NCI-H146 treated with DMSO at 0.1 percent for 48 hours (cell line): Measurements from ENCODE around the gene ABHD3.
A peak's percentile ranks its signal among the peaks of the same experiment; 100 is the strongest.
"Not testable (repeated sequence)": the region's sequence is repeated elsewhere in the genome, so short reads cannot be mapped to it uniquely, and the experiment has no call there.

ENCODE experiments used
- DNase-seq: peaks from one replicate; lab custom pipeline; 2025; ENCODE audit not compliant: unreplicated experiment; lab: John Stamatoyannopoulos, UW

Gene ABHD3

GRCh38 chr18:21704603-21705364, at the start of gene ABHD3:
ABHD3 (minus strand) TSS chr18:21704774; CDS start chr18:21704665, 109 bp downstream.
- DNase-seq = peak; percentile 94

DNA sequence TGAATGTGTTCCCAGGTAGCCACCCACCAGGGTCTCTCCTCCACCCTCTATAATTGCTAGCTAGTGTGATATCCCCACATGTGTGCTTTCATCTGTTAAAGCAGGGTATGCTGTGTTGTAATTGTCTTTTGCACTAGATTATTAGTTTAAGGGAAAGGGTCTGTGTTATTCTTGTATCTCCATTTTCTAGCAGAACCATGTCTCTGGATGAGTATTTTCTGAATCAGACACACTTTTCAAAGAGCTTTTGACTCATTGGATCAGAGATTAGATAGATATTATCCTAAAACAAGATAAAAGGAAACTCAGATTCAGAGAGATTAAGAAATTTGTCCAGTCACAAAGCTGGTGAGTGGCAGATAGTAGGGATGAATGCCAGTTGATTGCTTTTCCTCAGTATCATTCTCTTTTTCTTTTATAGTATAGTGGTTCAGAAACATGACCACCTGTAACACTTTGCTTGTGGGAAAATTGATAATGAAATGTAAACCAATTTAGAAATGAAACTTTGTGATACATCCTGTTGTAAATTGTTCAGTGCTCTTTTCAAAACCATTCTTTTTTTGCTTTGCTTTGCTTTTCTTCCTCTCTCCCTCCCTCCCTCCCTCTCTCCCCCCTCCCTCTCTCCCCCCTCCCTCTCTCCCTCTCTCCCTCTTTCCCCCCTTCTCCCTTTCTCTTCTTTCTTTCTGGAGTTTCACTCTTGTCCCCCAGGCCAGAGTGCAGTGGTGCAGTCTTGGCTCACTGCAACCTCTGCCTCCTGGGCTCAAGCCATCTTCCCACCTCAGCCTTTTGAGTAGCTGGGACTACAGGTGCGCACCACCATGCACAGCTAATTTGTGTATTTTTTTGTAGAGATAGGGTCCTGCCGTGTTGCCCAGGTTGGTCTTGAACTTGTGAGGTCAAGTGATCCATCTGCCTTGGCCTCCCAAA, 43.5 kb upstream of the ABHD3 start:
- no peak for DNase-seq

DNA sequence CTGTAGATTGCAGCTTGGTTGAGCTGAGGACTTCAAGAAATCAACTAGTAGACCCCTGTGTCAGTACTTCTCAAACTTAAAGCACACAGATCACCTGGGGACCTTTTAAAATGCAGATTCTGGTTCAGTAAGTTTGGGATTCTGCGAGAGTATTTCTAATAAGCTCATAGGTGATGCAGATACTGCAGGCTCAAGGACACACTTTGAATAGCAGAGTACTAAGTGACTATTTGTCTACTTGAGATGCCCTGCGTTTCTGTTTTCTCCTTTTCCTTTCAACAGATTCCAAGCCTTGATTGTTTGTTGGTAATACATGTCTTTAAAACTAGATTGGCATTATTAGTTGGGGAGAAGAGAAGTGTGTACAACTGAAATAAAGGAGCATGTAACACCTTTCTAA, 42.7 kb upstream of the ABHD3 start:
- DNase-seq = no peak

DNA sequence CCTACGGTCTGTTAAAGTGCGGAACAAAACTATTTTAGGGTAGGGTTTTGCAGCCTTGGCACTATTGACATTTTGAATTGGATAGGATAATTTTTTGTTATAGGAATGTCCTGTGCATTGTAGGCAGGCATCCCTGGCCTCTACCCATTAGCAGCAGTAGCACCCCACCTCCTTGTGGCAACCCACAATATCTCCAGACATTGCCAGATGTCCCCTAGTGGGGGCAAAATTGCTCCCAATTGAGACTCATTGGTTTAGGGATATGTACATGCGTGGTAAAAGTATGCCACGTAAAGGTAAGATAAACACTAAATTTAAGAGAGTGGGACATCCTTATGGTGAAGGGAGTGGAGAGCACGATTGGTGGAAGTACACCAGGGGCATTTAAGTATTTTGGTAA, 40.7 kb upstream of the ABHD3 start:
- no peak for DNase-seq

DNA sequence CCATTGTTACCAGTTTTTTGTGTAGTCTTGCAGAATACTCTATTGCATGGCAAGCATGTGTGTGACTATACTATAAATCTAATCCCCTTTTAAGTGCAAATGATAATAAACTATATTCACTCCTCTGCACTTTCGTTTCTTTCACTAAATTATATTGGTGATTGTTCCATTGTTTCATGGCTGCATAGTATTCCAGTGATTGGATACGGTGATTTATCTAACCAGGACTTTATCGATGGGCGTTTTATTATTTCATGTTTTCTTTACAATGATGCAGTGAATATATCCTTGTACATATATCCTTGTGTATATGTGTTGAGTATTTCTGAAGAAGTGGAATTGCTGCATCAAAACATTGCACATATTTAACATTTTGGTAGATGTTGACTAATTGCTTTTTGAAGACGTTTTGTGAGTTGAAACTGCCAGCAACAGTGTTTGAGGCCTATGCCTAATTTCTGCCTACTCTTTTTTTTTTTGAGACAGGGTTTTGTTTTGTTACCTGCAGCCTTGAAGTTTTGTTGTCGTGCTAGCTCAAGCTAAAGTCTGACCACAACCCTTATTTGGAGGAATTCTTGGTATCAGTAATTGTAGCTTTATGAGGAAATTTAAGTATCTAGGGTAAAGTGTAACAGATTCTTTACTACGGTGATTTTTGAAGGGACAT, 38.7 kb upstream of the ABHD3 start:
- DNase-seq = no peak

GRCh38 chr18:21742315-21742687, 37.7 kb upstream of the ABHD3 start:
- no peak for DNase-seq

DNA sequence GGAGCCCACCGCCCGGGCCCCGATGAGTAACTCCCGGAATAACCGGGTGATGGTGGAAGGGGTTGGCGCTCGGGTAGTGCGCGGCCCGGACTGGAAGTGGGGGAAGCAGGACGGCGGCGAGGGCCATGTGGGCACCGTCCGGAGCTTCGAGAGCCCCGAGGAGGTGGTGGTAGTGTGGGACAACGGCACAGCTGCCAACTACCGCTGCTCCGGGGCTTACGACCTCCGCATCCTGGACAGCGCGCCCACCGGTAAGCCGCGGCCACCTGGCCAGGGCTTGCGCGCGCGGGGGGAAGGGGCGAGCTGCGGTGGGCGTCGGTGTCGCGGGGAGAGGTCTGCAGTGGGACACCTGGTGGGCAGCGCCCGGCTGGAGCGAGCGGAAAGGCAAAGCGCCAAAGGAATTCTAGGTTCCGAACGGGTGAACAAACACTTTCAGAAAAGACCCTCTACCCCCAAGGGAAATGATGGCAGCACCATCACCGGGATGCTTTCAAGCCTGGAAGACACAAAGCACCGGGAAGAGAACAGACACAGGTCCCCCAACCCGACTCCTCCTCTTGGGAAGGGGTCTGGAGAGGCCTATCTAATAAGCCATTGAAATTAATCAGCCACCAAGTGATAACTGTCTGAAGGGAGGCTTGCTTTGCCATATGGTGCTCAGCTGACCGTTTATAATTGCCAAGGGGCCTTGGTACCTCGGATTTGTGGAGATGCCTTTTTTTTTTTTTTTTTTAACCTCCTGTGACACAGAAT, 37.2 kb upstream of the ABHD3 start:
- DNase-seq = peak; percentile 43

DNA sequence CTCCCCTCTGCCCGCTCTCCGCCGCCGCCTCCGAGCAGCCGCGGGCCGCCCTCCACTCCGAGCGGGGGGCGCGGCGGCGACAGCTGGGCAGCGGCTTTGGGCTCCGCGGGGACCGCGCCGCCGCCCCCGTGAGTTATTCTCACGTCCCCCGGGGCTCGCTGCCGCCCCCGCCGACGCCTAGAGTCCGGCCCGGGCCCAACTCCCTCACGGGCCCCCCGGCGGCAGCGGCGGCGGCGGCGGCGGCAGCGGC, 36.7 kb upstream of the ABHD3 start:
- no peak for DNase-seq

DNA sequence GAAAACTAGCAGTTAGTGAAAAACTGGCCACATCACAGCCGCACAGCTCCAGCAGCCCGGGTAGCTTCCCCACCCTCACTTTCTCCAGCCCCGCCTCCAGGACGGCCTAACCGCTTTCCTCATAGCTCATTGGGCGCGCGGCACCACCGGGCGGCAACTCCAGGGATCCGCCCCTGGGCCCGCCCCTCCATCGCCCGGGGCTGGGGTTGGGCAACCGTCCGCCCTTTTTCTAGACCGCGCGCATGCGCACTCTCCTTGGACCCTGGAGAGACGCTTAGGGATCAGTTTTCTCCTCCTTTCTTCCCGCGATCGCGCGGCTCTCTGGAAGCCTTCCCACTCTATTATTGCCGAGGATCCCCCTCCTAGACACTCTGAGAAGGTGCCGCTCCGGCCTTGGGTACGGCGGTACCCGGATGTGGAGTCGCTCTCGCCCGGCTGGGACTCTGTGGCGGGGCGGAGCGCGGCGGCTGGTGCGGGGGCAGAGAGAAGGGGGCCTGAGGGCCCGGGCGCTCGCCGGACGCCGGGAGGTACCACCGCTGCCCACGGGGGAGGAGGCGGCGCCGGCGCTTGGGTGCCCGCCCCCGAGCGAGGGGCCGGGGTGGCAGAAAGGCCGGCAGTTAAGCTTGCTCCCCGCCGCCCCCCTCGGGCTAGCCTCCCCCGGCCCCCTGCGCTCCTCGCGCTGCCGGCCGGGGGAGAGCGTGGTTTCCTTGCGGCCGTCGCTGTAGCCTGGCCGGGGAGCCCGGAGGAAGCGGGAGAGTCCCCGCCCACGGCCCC, 36.2 kb upstream of the ABHD3 start, which contains the start of gene MIB1:
MIB1 (plus strand) TSS at position 255 of the 774 bp plus-strand sequence. CDS start 792 bp downstream, outside the sequence.
- DNase-seq = peak; percentile 99

DNA sequence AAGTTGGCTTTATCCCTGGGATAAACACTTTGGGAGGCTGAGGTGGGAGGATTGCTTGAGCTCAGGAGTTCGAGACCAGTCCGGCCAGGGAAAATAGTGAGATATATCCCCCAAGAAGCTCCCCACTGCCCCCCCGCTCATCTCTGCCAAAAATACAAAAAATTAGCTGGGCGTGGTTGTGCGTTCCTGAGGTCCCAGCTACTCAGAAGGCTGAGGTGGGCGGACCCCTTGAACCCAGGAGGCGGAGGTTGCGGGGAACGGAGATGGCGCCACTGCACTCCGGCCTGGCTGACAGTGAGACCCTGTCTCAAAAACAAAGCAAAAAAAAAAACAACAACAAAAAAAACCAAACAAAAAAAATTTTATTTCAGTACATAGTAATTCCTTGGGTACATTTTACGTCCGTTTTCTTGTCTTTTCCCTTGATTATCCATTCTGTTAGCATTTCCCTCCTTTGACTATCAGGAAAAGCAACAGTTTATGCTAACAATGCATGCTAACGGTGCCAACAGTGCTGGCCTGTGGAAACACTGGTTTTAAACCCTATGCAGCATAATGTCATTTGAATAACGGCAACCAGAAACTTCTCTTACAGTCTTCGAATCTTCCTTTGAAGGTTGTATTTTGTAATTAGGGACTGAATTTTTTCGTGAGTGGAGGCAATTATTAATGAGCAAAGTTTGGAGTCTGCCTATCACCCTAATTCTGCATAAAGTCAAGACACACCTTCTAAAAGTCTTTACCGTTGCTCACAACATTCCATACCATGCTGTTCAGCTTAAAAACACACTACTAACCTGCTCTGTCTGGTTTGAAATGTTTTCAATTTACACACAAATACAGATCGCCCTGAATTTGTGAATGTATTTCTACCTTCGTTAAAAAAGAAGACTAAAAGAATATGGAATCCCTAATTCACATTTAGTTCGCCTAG, 35.3 kb upstream of the ABHD3 start:
- no peak for DNase-seq

- DNase-seq = not testable (repeated sequence)
Observed at GRCh38 chr18:21736926-21737325, 32.4 kb upstream of the ABHD3 start.

- no peak for DNase-seq
Observed at GRCh38 chr18:21735452-21736015, 31.0 kb upstream of the ABHD3 start.

DNA sequence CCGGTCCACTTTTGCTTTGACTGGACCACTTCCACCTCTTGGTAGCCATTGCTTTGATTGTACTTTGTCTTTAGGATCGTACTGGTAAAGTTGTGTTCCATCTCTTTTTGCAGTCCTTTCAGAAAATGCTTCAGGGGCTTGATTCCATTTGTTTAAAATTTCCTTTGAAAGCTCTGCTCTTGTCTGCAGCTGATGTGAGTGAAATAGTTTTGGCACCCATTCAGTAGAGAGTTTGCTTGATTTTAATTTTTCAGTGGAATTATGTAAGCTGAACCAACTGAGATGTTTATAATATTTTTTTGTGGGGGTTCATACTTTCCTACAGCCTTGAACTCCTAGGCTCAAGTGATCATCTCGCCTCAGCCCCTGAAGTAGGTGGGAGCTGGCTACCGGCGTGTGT, 28.4 kb upstream of the ABHD3 start:
- DNase-seq = no peak

DNA sequence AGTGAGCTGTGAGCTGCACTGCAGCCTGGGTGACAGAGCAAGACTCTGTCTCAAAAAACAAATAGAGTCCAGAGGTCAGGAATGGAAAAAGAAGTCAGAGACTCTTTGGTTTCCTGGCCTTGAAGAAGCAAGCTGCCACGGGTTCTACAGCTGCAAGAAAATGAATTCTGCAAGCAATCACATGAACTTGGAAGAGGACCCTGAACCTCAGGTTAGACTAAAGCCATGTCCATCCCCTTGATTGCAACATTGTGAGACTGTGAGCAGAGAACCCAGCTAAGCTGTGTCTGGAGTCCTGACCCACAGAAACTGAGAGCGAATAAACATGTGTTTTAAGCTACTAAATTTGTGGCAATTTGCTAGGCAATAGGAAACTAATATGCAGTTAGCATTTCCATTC, 23.1 kb upstream of the ABHD3 start:
- no peak for DNase-seq

GRCh38 chr18:21725201-21725600, 20.6 kb upstream of the ABHD3 start:
- no peak for DNase-seq

DNA sequence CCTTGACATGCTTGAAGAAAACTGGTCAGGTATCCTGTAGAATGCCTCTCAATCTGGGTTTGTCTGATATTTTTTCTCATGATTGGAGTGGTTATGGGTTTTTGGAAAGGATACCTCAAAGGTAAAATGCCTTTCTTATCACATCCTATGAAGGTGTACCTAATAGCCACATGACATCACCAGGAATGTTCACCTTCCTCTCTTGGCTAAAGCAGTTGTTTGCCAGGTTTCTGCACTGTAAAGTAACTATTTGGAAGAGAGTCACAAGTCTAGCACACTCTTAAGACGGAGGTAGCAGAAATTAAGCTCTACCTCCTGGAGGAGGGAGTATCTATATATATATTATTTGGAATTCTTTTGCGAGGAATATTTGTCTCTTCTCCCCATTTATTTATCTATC, 18.1 kb upstream of the ABHD3 start:
- no peak for DNase-seq

- DNase-seq = no peak
Observed at GRCh38 chr18:21714474-21714873, 9.9 kb upstream of the ABHD3 start.

GRCh38 chr18:21707130-21707529, 2.6 kb upstream of the ABHD3 start:
- not testable (repeated sequence) for DNase-seq

GRCh38 chr18:21706386-21706865, 1.9 kb upstream of the ABHD3 start:
- no peak for DNase-seq
